ENCODE measurements around the gene TMIGD2.

The TMIGD2 gene

DNA sequence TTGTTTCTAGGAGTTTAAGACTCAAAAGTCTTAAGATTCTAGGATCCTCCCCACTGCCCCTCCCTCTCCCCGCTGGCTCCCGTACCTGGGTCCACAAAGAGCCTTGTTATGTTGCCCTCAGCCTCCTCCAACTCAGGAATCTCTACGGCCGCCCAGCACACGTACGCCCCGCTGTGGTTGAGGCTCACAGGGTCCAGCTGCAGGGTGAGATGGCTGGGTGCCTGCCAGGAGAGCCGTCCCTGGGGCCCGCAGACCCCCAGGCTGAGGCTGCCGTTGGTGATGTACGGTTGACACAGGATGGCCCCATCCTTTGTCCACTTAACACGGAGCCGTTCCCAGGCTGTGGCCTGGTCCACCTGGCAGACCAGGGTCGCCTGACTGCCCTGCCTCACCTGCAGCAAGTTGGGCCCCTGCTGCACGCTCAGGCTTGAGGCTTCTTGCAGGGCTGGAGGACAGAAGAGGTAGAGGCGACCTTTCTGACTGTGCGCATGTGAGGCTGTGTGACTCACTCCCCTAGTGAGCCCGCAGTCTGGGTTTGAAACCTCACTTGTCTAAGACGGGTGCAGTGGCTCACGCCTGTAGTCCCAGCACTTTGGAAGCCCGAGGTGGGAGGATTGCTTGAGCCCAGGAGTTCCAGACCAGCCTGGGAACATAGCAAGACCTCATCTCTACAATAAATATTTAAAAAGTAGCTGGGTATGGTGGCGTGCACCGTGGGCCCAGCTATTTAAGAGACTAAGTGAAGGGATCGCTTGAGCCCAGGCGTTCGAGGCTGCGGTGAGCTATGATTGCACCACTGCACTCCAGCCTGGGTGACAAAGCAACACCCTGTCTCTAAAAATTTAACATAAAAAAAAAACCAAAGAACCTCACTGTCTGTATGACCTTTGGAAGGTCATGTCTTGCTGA lies 4.0 kb downstream of the TMIGD2 start:
- H3K4me1 ChIP-seq (ENCODE audit: insufficient read depth, low read length, severe bottlenecking), result peaks cover 18% of the 10 kb centered on the region
- H3K9ac ChIP-seq (ENCODE audit: low read length), result no peak overlapping the region
- H3K4me3 ChIP-seq (ENCODE audit: low read depth, low read length, poor library complexity, severe bottlenecking), result no peak overlapping the region
- H3K79me2 ChIP-seq (ENCODE audit: insufficient read depth, low read length), result no peaks in the 10 kb centered on the region
- H2AFZ ChIP-seq (ENCODE audit: low read length), result no peak overlapping the region
- H3K27ac ChIP-seq (ENCODE audit: low read depth, low read length, poor library complexity, severe bottlenecking), result no peak overlapping the region
- H3K9me2 ChIP-seq (ENCODE audit: low read depth, low read length), result no peaks in the 10 kb centered on the region
- no peaks in the 10 kb centered on the region for H3K9me3 ChIP-seq (ENCODE audit: low read length)
- no peaks in the 10 kb centered on the region for H3F3A ChIP-seq (ENCODE audit: insufficient read depth, low read length)
- H3K27me3 ChIP-seq (ENCODE audit: insufficient read depth, low read length), result peaks cover 4% of the 10 kb centered on the region; the same call in 1 of the 2 replicates
- no peaks in the 10 kb centered on the region for H3K36me3 ChIP-seq (ENCODE audit: insufficient read depth, low read length)
- H3K4me2 ChIP-seq (ENCODE audit: low read length), result no peak overlapping the region
- no peak for TF ChIP-seq EZH2 (IDR thresholded peaks at IDR 0.05; ENCODE audit: borderline replicate concordance, low read length)
- TF ChIP-seq, protein P1, sequence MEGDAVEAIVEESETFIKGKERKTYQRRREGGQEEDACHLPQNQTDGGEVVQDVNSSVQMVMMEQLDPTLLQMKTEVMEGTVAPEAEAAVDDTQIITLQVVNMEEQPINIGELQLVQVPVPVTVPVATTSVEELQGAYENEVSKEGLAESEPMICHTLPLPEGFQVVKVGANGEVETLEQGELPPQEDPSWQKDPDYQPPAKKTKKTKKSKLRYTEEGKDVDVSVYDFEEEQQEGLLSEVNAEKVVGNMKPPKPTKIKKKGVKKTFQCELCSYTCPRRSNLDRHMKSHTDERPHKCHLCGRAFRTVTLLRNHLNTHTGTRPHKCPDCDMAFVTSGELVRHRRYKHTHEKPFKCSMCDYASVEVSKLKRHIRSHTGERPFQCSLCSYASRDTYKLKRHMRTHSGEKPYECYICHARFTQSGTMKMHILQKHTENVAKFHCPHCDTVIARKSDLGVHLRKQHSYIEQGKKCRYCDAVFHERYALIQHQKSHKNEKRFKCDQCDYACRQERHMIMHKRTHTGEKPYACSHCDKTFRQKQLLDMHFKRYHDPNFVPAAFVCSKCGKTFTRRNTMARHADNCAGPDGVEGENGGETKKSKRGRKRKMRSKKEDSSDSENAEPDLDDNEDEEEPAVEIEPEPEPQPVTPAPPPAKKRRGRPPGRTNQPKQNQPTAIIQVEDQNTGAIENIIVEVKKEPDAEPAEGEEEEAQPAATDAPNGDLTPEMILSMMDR (IDR thresholded peaks at IDR 0.05; ENCODE audit: low read length), result no peak
- no peaks in the 10 kb centered on the region for H4K20me1 ChIP-seq (ENCODE audit: insufficient read depth, low read length)

DNA sequence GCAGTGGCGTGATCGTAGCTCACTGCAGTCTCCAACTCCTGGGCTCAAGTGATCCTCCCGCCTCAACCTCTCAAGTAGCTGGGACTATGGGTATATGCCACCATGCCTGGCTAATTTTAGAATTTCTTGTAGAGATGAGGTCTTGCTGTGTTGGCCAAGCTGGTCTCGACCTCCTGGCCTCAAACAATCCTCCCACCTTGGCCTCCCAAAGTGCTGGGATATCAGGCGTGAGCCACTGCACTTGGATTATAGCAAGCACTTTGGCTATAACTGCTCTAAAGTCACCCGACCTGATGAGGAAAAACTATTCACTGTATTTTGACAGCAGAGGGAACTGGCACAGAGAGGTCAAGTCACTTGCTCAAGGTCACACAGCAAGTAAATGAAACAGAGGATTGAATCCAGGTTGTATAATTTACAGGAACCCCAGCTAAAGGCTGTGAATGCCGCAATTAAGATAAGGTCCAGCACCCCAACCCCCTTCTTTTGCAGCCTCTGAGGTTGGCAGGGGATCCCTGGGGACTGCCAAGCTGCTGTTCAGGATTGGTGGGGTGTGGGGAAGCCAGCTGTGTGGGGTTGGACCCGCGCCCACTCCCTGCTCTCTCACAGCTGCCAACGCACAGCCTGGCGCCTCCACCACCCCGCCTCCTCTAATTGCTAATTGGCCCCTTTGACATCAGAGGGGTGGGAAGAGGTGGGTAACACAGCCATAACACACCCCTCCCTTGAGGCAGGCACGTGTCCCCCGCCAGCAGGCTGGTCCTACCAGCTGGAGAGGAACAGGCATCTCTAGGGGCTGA lies 6.0 kb downstream of the TMIGD2 start:
- H3K4me2 ChIP-seq (ENCODE audit: low read length), result no peak overlapping the region
- no peaks in the 10 kb centered on the region for H3K36me3 ChIP-seq (ENCODE audit: insufficient read depth, low read length)

DNA sequence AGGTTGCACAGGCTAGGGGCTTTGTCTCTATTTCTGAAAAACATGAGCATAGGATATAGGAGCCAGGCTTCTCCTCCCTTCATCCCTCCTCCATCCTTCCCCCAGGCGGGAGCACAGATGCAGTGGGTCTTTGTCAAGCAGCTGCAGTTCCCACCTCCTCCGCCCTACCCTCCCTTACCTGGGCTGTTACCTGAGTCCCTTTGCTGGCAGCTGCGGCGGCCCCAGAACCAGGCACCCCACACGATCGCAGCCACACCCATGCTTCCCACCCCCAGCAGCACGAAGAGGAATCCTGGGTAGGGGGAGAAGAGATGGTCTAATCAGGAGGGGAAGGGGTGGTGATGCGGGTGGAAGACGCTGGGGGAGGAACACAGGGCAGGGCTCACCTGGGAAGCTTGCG lies 7.8 kb downstream of the TMIGD2 start:
- Histone ChIP-seq H3K27me3 (ENCODE audit: insufficient read depth, low read length) (peaks cover 4% of the 10 kb centered on the region; the same call in 1 of the 2 replicates), H3K79me2 (ENCODE audit: insufficient read depth, low read length) (no peaks in the 10 kb centered on the region)
- TF ChIP-seq, protein P1 (IDR thresholded peaks at IDR 0.05; ENCODE audit: low read length), result no peak
- TF ChIP-seq EZH2 (IDR thresholded peaks at IDR 0.05; ENCODE audit: borderline replicate concordance, low read length), result no peak

More for the DNA sequence above, 6.0 kb downstream of the TMIGD2 start:
- peaks cover 4% of the 10 kb centered on the region; the same call in 1 of the 2 replicates for H3K27me3 ChIP-seq (ENCODE audit: insufficient read depth, low read length)
- TF ChIP-seq, protein P1 (IDR thresholded peaks at IDR 0.05; ENCODE audit: low read length), result no peak
- no peak for TF ChIP-seq EZH2 (IDR thresholded peaks at IDR 0.05; ENCODE audit: borderline replicate concordance, low read length)
- H3K27ac ChIP-seq (ENCODE audit: low read depth, low read length, poor library complexity, severe bottlenecking), result no peak overlapping the region
- H3F3A ChIP-seq (ENCODE audit: insufficient read depth, low read length), result no peaks in the 10 kb centered on the region
- no peaks in the 10 kb centered on the region for H3K9me2 ChIP-seq (ENCODE audit: low read depth, low read length)
- peaks cover 7% of the 10 kb centered on the region for H3K4me1 ChIP-seq (ENCODE audit: insufficient read depth, low read length, severe bottlenecking)
- H3K9me3 ChIP-seq (ENCODE audit: low read length), result no peaks in the 10 kb centered on the region
- no peaks in the 10 kb centered on the region for H4K20me1 ChIP-seq (ENCODE audit: insufficient read depth, low read length)
- no peak overlapping the region for H3K9ac ChIP-seq (ENCODE audit: low read length)
- H3K79me2 ChIP-seq (ENCODE audit: insufficient read depth, low read length), result no peaks in the 10 kb centered on the region
- H2AFZ ChIP-seq (ENCODE audit: low read length), result no peak overlapping the region
- no peak overlapping the region for H3K4me3 ChIP-seq (ENCODE audit: low read depth, low read length, poor library complexity, severe bottlenecking)

More for the DNA sequence above, 7.8 kb downstream of the TMIGD2 start:
- H2AFZ ChIP-seq (ENCODE audit: low read length), result no peak overlapping the region
- H3K27ac ChIP-seq (ENCODE audit: low read depth, low read length, poor library complexity, severe bottlenecking), result no peak overlapping the region
- H3K9me3 ChIP-seq (ENCODE audit: low read length), result no peaks in the 10 kb centered on the region
- H3K4me3 ChIP-seq (ENCODE audit: low read depth, low read length, poor library complexity, severe bottlenecking), result no peak overlapping the region
- no peaks in the 10 kb centered on the region for H3K36me3 ChIP-seq (ENCODE audit: insufficient read depth, low read length)
- no peak overlapping the region for H3K4me2 ChIP-seq (ENCODE audit: low read length)
- no peaks in the 10 kb centered on the region for H3F3A ChIP-seq (ENCODE audit: insufficient read depth, low read length)
- peaks cover 7% of the 10 kb centered on the region for H3K4me1 ChIP-seq (ENCODE audit: insufficient read depth, low read length, severe bottlenecking)
- no peaks in the 10 kb centered on the region for H3K9me2 ChIP-seq (ENCODE audit: low read depth, low read length)
- H3K9ac ChIP-seq (ENCODE audit: low read length), result no peak overlapping the region
- no peaks in the 10 kb centered on the region for H4K20me1 ChIP-seq (ENCODE audit: insufficient read depth, low read length)

All from OCI-LY1 (cell line).